Measurements from ENCODE around the gene CKLF.
A peak's percentile ranks its signal among the peaks of the same experiment; 100 is the strongest.
"Not testable (repeated sequence)": the region's sequence is repeated elsewhere in the genome, so short reads cannot be mapped to it uniquely, and the experiment has no call there.

The CKLF gene, protein sequence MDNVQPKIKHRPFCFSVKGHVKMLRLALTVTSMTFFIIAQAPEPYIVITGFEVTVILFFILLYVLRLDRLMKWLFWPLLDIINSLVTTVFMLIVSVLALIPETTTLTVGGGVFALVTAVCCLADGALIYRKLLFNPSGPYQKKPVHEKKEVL

DNA sequence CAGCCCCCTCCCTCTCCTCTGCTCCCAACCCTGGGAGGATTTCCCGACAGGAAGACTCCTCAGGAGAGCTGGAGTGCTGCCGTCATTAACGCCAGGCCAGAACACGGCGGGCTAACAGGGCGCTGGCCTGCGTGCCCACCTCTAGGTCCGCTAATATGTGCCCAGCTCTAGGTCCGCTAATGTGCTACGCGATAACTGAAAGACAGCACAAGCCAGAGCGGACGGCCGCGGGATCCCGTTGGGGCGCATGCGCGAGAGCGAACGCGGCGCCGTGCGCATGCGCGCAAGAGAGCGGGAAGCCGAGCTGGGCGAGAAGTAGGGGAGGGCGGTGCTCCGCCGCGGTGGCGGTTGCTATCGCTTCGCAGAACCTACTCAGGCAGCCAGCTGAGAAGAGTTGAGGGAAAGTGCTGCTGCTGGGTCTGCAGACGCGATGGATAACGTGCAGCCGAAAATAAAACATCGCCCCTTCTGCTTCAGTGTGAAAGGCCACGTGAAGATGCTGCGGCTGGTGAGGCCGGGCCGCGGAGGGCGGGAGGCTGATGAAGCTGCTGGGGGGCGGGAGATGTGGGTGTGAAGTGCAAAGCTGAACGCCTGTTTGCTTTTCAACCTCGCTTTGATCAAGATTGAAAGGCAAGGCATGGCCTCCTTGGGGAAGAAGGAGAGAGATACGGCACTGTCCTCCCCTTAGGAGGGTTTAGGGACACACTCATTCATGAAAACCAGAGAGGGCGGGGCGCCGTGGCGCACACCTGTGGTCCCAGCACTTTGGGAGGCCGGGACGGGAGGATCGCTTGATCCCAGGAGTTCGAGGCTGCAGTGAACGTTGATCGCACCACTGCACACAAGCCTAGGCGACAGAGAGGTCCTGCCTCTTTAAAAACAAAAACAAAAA lies at the start of gene CKLF:
TSS of gene CKLF (plus strand) at position 291 of the 892 bp plus-strand sequence. CDS start at position 431, 140 bp downstream.
- peak; percentile 79 to 84 (median 82) for DNase-seq (ENCODE audit: low read depth in 3 of 3)

DNA sequence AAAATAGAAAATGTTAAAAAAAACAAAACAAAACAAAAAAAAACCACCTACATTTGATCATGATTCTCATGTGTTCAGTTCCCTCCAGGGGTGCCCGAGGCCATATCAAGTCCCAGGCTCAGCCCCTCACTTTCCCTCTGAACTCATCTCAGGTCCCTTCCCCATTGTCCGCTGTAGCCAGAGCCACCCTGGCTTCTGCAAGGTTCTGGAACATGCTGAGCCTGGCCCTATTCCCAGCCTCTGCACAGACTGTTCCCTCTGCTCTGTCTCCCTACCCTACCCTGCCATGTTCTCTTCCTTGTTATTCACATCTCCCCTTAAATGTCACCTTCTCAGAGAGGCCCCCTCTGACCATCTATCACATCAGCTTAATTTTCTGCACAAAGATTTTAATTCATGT lies 49.3 kb upstream of the CKLF start:
- no peak for DNase-seq (ENCODE audit: low read depth in 3 of 3)

DNA sequence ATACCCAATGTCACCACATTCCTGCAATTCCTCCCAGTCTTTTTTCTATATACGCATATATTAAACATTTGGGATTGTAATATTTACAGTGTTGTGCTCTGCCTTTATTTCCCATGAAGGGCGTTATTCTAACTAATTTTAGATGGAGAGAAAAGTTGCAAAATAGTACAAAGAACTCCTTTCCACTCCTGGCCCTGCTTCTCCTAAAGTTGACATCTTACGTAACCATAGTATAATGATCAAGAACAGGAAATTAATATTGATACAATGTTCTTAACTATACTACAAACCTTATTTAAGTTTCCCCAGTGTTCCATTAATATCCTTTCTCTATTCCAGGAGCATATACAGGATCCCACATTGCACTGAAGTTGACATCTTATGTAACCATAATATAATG lies 48.8 kb upstream of the CKLF start:
- DNase-seq (ENCODE audit: low read depth in 3 of 3), result no peak

DNA sequence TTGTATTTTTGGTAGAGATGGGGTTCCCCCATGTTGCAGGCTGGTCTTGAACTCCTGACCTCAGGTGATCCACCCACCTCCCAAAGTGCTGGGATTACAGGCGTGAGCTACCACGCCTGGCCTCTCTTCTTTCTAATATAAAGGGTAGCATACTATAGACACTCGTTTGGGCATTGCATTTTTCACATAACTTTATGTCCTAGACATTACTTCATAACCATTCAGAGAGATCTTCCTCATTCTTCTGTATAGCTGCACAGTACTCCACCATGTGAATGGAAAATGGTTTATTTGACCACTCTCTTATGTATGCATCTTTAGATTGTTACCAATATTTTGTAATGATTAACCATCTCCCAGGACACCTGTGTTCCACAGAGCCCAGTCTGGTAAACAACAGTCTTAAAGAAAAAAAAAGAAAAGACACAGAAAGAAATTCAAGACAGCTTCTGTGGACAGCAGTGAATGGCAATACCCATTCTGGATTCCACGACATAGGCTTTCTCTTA lies 44.6 kb upstream of the CKLF start:
- DNase-seq (ENCODE audit: low read depth in 3 of 3), result no peak

DNA sequence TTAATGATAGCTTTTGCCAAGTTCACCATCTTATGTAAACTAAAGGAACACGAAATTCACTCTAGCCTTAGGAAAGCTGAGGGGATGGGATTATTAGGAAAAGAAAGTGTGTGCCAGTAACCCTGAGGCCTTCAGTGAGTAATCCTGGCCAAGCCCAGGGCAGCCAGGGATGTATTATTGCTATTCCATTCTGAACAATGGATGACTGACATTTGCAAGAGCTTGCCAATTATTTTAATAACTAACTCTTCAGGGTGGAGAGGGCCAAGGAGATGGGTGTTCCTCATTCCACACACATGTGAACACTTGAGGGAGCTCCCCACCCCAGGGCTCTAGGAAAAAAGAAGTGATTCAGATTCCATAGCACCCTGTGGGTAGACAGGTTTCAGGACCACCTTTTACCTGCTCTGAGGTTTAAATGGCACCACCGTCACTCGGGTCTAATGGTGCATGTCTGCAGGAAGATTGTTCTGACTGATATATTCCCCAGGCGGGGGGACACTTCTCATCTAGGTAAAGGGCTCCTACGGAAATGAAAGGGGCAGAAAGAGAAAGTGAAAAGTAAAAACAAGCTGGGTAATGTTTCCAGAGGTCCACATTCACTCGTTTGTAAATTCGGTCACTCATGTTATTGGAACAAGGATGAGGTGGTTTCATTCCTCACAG lies 44.0 kb upstream of the CKLF start:
- DNase-seq (ENCODE audit: low read depth in 3 of 3), result no peak

DNA sequence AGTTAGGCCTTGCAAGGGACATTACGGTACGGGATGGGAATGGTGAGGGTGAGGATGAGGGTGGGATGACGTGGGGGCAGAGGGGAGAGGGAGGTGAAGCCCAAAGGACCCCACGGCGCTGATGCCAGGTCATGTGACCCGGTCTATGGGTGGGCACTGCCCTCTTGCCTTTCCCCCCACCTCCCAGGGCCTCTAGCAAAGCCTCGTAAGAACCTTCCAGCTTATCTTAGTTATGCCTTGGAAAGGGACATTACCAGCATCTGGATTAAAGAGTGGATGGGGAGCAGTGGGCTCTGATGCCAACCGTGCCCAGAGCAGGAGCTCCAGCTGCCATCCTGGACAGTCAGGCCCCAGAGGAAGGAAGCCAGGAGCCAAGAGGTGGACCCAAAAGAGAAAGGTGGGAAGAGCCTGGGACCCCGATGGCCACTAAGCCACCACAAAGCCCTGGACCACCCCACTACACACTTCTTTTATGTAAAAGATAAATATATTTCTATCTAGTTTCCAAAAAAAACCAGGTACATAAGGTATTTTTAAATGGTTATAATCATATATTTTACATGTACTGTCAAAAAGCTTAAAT lies 43.4 kb upstream of the CKLF start:
- no peak for DNase-seq (ENCODE audit: low read depth in 3 of 3)

DNA sequence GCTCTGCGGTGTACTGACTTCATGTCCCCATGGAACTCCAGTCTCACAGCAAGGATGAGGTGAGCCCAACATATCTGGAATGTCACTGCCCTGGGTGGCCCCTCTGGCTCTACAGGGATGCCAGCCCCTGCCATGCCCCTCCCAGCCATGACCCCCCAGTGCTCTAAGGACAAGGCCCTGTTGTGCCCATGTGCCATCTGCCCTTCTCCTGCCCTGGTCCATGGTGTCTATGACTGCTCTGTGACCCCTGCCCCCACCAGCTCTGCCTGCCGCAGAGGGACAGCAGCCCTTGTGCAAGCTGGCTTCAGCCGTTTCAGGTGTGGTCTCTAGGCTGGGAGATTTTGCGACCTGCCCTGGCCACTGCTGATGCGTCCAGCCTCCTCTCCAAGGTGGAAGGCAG lies 42.8 kb upstream of the CKLF start:
- no peak for DNase-seq (ENCODE audit: low read depth in 3 of 3)

DNA sequence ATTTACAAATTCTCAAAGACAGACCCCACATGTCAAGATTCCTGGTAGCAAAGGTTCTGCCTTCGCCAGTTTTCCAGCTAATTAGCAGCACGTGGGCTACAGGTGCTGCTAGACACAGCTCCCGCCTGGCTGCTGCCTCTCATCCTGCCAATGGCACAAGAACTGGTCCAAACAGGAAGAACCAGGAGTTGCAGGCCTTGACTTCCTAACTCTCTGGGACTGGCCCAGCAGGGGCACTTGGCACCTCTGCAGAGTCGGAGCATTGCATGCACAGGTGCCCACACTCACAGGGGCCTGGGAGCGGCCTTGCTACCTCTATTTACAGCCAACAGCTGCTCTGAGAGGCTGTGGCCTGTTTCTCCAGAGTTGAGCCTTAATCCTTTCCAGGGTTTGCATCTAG lies 42.1 kb upstream of the CKLF start:
- no peak for DNase-seq (ENCODE audit: low read depth in 3 of 3)

DNA sequence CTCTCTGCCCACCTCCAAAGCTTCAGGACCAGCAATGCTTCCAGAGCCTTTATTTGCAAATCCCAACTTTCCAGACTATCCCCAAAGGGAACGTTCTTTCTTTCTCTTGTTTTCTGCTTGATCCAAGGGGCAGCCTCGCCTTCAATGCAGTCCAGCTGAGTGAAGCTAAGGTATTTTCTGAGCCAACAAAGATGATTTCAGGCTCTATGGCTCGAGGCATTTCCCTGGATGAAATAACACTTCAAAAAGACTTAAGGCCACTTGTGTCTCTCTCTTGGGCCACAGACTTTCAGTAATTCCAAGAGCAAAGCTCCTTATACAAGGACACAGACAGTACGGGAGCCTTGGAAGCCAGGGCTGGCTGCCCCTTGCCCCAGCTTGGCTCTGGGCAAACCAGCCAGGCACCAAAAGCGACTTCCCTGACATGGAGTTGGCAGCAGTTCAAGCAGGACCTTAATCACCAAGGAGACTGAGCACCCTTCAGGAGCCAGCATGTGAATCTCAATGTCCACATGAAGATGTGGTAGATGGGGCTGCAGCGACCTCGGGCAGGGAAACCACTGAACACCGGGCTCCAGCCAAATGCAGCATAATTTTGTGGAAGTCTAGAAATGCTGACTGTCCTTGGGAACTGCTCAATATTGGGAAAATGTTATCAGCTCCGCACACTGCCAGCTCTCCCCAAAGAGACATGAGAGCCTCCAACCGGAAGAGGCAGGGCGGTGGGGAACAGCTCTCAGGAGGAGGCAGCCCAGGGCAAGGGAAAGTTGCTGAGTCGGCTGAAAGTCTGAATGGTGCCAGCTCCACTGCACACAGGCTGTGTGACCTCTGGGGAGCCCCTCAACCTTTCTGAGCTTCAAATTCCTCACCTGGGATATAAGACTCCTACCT lies 41.4 kb upstream of the CKLF start:
- no peak for DNase-seq (ENCODE audit: low read depth in 3 of 3)

DNA sequence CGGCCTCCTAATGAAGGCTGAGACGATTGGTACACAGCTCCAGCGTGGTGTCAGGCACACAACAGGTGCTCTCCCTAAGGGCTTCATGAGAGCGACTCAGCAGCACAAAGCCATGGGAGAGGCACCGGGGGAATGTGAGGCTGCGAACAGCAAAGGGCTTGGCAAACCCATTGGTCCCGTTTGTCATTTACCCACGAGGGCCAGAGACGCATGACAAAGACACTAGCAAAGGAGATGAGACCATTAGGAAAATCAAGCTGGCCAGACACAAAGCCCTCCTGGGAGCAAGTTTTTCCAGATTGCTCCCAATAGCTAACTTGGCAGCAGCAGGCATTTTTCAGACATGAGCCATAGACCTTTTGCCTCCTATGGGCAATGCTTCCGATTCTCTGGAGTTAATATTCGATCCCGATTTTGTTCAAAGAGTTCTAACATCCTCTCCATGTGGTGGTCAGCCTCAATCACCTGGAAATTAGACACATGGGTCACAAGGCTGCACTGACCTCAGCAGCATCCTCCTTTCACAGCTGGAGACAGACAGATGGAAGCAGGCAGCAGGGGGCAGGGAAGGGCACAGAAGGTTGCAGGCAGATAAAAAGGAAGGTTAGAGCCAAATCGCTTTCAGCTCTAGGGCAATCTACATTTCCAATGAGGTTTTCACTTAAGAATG lies 40.6 kb upstream of the CKLF start:
- no peak for DNase-seq (ENCODE audit: low read depth in 3 of 3)

DNA sequence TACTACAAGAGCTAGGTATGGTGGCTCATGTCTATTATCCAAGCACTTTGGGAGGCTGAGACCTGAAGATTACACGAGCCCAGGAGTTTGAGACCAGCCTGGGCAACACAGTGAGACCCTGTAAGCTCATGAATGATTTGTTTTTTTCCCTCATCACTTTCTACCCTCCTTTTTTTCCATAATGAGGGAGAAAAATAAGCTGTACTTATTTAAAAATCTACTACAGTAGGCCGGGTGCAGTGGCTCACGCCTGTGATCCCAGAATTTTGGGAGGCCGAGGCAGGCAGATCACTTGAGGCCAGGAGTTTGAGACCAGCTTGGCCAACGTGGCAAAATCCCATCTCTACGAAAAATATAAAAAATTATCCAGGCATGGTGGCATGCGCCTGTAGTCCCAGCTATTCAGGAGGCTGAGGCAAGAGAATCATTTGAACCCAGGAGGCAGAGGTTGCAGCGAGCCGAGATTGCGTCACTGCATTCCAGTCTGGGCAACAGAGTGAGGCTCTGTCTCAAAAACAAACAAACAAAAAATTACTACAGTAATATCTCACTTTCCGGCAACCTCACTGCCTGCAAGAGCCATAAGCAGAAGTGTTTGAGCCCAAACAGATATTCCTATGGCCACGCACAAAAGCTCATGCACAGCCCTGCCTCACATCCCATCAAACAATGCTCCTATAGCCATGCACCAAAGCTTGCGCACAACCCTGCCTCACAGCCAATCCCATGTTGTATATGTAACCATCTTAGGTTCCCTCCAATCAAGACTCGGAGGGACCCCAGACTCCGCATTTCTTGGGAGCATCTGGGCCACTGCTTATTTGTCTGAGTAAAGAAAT lies 39.9 kb upstream of the CKLF start:
- no peak for DNase-seq (ENCODE audit: low read depth in 3 of 3)

DNA sequence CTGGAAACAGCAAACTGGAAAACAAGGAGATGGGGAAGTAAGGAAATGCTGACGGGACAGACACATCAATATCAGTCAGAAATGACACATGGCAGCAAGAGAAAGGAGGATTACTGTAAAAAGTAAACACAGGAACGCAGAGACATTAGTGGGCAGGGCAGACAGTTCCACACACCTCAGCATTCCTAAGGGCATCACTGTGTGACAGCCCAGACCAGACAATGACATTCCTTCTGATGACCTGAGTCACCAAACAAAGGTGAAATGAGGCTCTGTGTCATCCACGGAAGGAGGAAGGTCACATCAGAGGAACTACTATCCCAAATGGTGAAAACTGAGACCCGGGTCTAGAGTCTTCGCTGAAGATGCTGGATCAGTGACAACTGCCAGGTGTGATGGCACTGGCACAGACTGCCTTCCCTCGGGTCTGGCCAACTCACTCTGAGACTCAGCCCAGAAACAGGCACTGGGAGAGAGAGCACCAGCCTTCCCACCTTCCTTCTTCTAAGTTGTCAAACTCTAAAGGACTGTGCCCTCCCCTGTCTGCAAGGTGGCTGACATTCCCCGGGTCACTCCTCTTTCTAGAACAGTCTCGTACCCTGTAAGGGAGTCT lies 39.2 kb upstream of the CKLF start:
- no peak for DNase-seq (ENCODE audit: low read depth in 3 of 3)

DNA sequence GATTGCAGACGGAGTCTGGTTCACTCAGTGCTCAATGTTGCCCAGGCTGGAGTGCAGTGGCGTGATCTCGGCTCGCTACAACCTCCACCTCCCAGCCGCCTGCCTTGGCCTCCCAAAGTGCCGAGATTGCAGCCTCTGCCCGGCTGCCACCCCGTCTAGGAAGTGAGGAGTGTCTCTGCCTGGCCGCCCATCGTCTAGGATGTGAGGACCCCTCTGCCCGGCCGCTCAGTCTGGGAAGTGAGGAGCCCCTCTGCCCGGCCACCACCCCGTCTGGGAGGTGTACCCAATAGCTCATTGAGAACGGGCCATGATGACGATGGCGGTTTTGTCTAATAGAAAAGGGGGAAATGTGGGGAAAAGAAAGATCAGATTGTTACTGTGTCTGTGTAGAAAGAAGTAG lies 38.0 kb upstream of the CKLF start:
- DNase-seq (ENCODE audit: low read depth in 3 of 3), result not testable (repeated sequence)

DNA sequence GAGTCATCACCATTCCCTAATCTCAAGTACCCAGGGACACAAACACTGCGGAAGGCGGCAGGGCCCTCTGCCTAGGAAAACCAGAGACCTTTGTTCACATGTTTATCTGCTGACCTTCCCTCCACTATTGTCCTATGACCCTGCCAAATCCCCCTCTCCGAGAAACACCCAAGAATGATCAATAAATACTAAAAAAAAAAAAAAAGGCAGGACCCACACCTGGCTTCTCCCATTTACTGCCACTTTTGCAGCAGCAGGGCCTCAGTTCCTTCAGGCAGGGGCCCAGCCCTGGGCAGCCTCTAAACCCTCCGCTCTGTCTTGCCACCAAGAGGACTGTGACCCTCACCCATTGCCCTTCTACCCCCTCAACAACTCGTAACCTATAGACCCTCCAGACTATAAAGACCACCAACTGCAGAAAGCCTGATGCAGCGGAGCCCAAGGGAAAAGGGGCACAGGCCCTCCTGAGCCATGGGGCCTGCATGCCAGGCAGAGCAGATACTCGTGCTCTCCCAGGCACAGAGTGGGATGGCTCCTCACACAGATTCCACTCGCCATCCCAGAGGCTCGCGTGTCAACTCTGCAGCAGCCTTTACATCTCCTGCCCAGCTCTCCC lies 37.3 kb upstream of the CKLF start:
- DNase-seq (ENCODE audit: low read depth in 3 of 3), result not testable (repeated sequence)

DNA sequence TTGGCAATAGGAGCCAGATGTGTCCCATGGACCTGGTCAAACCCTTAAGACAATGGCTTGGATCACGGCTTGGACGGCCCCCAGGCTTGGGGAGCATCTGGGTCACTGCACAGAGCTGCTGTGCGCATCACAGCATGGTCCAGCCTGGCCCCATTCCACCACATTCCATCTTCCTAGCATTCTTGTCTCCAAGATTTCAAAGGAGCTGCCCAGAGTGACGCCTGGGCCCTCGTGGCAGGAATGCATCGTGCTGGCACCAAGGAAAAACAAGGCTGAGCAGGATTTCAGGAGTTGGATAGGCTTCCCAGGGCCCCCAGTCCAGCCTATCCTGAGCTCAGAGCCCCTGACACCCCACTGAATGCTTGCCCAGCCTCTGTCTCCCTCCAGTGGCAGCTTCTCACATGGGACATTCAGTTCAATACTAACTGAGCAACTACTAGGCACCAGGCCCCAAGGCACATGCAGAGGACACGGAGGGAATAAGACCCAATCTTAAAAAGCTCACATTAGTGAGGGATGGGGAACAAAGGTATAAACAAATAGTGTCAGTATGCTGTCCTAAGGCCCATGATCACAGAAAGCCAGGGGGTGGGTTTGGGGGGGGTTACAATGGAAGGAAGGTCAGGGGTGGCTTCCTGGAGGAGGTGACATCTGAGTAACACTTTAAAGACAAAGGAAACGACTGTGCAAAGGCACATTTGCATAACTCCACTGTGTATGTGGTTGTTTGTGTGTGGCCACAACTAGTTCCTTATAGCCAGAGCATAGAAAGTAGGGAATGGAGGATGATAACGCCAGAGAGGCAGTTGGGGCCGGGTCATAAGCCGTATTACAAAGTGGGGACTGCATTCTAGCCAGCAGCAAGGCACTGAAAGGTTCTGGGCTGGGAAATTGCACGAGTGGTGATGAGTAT lies 36.5 kb upstream of the CKLF start:
- DNase-seq (ENCODE audit: low read depth in 3 of 3), result no peak

DNA sequence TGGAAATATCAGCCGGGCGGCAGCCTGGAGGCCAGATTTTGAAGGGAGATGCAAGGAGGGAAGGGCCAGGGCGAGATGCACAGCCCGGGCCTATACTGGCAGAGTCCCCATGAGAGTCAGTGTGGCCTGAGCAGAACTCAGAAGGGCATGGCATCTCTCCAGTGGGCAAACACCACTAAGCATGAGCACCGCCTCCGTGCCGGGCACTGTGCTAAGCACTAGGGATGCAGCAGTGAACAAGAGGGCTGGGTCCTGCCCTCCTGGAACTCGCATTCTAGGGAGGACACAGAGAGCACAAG lies 35.9 kb upstream of the CKLF start:
- no peak for DNase-seq (ENCODE audit: low read depth in 3 of 3)

DNA sequence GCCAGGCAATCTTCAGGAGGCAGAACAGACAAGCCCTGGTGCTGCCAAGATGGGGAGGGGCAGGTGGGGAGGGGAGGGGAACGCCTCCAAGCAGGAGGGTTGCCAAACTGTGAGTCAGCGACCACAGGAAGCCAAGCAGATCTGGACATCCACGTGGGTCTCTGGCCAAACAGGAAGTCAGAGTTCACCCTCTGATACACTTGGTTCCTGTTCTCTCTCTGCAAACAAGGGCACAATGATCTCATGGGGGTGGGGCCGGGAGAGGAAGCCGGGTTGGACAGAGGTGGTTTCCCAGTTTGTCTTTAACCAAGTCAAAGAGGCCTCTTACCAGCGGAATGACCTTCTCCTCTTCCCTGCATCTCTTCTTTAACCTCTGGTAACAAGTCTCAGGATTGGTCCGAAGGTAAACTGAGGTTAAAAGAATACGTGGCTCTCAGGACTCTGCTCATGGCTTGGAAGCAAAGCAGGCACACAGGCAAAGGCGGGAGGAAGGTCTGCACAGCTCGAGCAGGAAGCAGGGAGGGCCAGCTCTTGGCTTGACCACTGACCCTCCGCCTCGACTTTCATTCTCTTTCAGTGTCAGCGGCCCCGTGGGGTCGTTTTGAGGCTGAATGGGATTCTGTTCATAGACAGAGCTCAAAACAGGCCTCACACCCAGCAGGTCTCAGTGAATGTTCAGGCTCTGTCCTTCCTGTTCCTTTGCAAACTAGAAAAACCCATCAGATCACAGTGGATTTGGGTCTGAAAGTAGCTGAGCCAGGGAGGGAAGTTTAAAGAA lies 35.4 kb upstream of the CKLF start:
- peak; percentile 60 to 84 (median 77) for DNase-seq (ENCODE audit: low read depth in 3 of 3)

Data from stimulated activated CD4-positive, alpha-beta T cell treated with anti-CD3 and anti-CD28 coated beads, TNF-alpha, amount 100 ng/mL, for 48 hours (primary cell).